ENCODE data around the gene OSMR.

The OSMR gene

DNA sequence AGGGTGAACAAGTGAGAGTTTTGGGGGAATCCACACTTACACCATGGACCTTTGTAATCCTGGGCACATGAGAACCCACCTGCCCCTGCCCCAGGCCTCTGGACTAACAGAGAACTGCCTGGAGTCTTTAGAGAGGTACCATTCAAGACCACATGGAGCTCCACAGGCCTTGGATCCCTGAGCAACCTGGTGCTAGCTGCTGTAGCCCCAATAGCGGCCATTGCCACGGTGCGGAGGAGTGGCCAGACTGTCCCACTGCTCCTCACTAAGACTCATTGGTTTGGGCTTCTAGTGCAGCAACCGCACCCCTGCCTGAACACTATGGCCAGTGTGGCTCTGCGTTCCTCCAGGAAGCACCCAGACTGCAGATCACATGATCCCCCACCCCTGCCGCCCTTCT is 45.8 kb downstream of the OSMR start:
- TF ChIP-seq CTCF (IDR thresholded peaks at IDR 0.05; ENCODE audit: extremely low read depth, missing control alignments): no peak
- DNase-seq (ENCODE audit: low spot score): no peak

- no peak for TF ChIP-seq CTCF (IDR thresholded peaks at IDR 0.05; ENCODE audit: extremely low read depth, missing control alignments)
- no peak for DNase-seq (ENCODE audit: low spot score)
Observed at GRCh38 chr5:38892363-38892762, 46.6 kb downstream of the OSMR start.

DNA sequence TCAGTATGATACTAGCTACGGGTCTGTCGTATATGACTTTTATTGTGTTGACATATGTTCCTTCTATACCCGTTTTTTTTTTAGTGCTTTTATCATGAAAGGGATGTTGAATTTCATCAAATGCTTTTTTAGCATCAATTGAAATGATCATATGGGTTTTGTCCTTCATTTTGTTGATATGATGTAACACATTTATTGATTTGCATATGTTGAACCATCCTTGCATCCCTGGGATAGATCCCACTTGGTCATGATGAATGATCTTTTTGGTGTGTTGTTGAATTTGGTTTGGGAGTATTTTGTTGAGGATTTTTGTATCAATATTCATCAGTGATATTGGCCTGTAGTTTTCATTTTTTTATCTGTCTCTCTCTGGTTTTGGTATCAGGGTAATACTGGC is 50.9 kb downstream of the OSMR start:
- DNase-seq (ENCODE audit: low spot score): no peak

GRCh38 chr5:38899936-38900335 is 54.1 kb downstream of the OSMR start:
- no peak for DNase-seq (ENCODE audit: low spot score)
- TF ChIP-seq CTCF (IDR thresholded peaks at IDR 0.05; ENCODE audit: extremely low read depth, missing control alignments): no peak

More for the DNA sequence above, 50.9 kb downstream of the OSMR start:
- TF ChIP-seq CTCF (IDR thresholded peaks at IDR 0.05; ENCODE audit: extremely low read depth, missing control alignments): no peak

DNA sequence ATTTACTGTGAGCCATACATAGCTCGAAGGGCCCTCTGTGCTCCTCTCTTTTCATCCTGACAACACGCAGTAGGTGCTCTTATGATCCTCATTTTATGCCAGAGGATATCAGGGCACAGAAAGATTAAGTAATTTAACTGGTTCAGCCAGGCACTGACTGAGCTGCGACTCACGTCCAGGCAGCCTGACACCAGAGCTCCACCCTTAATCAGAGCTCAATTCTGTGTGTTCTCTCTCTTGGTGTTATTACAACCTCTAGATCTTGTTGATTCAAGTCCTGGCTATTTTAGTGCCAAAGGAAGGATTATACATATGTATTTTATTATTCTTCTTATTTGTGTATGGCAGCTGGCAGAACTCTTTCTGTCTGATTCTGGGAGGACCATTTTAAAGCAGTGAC is 59.7 kb downstream of the OSMR start:
- no peak for DNase-seq (ENCODE audit: low spot score)
- no peak for TF ChIP-seq CTCF (IDR thresholded peaks at IDR 0.05; ENCODE audit: extremely low read depth, missing control alignments)

DNA sequence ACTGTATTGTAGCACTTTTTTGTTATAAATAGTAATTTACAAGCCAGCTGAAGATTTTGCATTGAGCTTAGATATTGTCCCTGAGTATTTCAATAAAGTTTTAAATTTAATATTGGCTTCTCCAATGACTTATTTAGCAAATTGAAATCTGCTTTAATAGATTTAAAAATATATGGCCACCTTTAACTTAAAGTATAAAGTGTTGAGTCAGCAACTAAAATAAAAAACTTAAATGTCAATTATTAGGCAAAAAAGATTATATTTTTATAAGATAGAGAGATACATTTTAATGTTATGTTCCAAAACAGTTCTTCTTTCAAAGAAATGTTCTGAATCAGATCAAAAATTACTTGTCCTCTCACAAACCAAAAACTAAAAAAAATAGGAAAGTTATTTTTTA is 60.7 kb downstream of the OSMR start:
- no peak for TF ChIP-seq CTCF (IDR thresholded peaks at IDR 0.05; ENCODE audit: extremely low read depth, missing control alignments)
- DNase-seq (ENCODE audit: low spot score): no peak

GRCh38 chr5:38911933-38912332 is 66.1 kb downstream of the OSMR start:
- no peak for DNase-seq (ENCODE audit: low spot score)
- no peak for TF ChIP-seq CTCF (IDR thresholded peaks at IDR 0.05; ENCODE audit: extremely low read depth, missing control alignments)

All from GM20000 (cell line).